IPS-NIHi11 (cell line): ENCODE measurements around the gene ANKRD13A.
"Not testable (repeated sequence)": the region's sequence is repeated elsewhere in the genome, so short reads cannot be mapped to it uniquely, and the experiment has no call there.

Experiments used
- DNase-seq: peaks from one replicate; pipeline ENCODE4 v3.0.0; 2012; ENCODE audit warnings: mixed read lengths, low spot score

Gene ANKRD13A

DNA sequence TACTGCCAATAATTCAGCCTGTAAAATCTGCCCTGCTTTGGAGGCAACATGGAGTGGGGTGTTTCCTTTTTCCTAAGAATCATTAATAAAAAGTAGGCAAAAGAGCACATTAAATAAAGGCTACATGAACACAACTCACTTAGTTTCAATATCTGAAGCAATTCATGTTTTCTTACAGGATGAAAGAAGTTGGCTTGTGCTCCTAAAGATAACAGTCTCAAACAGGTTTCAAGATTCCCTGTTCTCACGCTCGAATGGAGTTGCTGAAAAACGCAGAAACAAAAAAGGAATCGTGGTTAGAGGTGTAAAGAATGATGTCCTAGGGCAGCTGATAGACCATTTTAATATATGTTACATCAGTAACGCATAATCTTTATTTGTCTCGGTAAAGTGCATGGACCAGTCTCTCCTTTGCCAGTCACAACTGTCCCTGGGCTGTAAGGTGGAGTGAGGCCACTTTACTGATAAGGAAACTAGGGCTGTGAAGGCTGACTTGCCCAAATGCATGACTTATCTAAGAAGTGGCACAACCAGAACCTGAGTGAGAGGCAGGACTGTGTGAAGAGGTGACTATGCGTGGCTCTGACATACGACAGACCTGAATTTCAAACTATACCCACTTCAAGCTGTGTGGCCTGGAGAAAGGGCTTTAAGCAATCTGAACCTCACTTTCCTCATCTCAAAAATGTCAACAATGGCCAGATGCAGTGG is 15.6 kb upstream of the ANKRD13A start:
- no peak for DNase-seq

DNA sequence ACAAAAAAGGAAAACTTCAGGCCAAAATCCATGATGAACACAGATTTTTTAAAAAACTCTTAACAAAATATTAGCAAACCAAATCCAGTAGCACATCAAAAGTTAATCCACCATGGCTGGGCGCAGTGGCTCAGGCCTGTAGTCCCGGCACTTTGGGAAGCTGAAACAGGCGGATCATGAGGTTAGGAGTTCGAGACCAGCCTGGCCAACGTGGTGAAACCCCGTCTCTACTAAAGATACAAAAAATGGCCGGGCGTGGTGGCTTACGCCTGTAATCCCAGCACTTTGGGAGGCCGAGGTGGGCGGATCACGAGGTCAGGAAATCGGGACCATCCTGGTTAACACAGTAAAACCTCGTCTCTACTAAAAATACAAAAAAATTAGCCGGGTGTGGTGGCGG is 13.0 kb upstream of the ANKRD13A start:
- not testable (repeated sequence) for DNase-seq

DNA sequence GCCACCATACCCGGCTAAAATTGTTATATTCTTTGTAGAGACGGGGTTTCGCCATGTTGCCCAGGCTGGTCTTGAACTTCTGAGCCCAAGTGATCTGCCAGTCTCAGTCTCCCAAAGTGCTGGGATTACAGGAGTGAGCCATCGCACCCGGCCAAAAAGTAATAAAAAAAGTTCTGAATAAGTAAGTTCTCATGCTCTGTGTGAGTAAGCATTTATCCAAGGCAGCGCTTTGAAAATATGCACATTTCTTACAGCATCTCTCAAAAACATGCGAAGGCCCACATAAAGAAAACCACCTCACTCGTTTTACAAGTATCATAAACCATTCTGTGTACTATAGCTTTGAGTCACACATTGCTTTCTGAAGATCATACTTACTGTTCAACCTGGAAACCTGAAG is 11.6 kb upstream of the ANKRD13A start:
- no peak for DNase-seq

DNA sequence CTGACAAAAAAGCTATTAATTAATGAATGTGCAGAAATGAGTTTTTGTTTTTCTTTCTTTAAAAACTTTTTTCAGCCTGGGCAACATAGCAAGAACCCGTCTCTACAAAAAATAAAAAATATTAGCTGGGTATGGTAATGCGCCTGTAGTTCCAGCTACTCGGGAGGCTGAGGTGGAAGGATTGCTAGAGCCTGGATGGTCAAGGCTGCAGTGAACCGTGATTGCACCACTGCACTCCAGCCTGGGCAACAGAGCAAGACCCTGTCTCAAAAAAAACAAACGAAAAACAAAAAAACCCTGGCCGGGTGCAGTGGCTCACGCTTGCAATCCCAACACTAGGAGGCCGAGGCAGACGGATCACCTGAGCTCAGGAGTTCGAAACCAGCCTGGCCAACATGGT is 11.0 kb upstream of the ANKRD13A start:
- DNase-seq, result no peak

DNA sequence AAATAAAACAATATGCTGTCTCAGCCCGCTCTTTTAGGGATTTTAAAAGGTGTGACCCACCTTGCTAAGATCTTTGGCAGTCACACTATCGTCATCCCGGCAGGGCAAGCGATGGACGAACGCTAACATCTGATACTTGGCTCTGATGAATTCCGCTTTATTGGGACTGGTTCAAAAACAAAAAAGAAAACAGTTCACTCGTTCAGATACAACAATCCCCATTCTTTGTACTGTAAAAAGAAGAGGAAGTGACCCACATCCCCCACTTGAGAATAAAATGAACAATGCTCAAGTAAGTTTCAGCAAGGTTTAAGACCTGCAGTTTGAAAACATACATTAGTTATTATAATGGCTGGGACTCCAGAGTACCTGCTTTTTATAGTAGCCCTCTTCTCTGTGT is 10.3 kb upstream of the ANKRD13A start:
- no peak for DNase-seq

DNA sequence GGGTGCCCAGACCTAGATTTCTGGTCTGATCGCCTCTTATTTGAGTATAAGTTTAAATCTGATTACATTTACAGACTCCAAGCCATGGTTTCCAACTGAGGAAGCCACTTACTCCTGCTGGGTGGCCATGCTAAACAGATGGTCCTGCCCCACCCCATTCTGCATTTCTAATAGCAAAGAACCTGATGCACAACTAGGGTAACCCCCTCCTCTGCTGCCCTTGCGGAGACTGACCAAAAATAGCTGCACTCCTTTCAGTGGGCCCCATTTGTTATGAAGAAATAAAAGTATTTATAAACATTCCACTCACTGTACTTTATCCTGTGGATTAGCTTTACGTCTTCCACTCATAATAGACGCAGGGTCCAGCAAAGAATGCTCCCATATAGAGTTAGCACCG is 9.8 kb upstream of the ANKRD13A start:
- DNase-seq, result no peak

DNA sequence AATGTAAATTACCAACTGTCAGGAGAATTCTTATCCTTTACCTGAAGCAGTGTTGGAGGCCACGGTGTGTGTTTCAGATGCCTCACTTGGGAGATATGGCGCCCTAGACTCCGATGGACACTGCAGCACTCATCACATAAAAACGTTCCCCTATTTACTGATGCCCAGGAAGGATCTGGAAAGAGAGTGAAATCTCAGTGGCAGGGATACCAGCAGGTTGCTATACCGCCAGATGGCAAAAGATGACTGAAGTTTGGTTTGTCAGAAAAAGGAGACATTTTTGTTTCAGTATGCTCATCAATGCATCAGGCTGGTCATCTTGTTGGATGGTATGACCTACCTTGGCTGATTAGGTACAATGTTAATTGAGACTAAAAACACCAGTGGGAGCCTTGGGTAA is 7.6 kb upstream of the ANKRD13A start:
- DNase-seq, result no peak

DNA sequence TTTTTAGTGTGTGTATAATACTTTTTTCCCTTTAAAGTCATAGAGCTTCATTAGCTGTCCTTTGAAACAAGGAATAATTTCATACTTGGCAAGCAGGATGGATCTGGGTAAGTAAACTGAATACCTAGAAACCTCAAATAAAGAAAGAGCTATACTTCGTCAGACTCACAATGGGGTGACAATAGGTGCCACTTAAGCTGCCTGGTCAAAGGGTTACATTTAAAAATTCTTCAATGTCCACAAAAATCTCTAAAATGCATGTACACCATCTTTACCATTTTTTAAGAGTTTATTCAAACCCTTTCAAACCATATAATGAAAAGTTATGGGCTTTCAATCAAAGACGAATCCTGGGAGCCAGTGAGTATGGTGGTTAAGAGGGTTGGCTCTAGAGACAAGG is 6.1 kb upstream of the ANKRD13A start:
- DNase-seq, result no peak

DNA sequence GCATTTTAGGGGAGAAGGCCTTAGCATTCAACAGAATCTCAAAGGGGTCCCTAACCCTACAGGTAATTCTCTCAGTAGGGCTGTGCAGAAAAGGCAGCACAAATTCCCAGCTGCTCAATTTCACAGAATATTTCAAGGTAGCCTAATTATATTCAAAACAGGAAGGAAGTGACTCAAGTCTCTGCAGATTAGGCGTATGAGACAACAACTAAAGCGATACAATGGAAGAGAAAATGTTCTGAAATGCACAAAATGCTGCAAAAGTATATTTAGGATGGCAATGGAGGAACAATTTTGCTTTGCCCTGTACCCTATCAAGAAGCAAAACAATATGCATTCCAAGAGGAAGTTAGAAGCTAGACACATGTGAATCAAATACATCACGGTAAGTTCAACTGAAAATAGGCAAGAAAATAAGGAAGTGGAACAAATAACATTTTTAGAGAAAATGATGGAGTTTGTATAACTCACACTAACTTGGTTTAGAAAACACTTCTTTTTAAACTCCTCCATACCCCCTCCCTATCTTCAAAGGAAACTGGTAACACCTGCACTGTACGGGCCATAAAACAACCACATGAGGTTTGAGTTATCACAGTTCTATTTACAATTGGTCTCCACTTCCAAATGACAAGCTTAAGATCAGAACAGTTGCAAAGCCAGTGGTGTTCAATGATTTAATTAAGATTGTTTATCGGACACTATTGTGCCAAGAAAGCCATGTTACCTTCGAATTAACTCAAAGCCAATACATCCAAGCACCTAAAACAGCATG is 4.6 kb upstream of the ANKRD13A start:
- no peak for DNase-seq

DNA sequence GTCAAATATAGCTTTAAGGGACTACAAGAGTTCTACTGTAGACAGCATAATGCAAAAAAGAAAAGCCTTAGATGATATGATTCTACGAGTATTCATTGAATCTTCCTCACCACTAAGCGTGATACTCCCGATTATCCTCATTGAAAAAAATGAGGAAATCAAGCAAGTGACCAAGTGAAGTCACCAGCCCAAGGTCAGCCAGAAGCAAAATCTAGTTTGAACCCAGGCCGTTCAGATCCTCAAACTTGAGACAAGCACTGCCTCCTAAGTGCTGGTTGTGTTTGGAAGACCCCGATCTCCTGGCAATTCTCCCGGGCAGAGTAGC is 3.9 kb upstream of the ANKRD13A start:
- no peak for DNase-seq

DNA sequence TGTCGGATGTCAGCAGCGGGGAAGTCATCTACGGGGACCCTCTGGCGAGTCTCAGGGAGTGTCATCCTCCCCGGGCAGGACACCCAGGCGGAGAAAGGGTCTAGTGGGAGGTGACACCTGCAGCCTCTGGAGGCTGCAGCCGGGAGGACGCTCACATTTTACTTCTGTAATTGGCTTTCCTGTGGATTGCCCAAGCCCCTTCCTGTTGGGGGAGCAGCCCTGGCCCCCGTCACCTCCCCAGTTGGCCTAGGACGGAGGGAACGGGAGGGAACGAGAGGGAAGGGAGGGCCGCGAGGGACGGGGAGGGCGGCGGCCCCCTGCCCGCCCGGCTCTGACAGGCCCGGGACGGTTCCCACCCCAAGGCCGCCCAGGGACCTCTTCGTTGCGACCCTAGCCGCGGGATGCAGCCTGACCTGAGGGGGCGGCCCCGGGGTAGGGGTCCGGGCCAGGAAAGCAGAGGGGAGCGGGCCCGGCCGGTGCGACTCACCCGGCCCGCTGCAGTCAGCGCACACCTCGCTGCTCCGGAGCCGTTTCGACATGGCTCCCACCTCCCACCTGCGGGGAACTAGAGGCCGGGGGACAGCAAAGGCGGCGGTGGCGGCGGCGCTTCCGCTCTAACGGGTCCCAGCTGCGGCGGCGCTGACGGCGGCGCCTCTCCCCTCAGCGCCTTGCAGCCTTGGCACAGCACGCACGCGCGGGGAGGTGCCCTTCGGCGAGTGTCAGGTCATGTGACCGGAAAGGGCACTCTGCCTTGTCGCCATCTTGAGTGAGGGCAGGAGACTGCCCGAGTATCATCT is 3.3 kb upstream of the ANKRD13A start, which contains the start of gene GIT2:
Gene GIT2 (minus strand): TSS at position 683 of the 797 bp plus-strand sequence. CDS start 144 bp downstream, at position 539.
- DNase-seq, result peak; percentile 96

DNA sequence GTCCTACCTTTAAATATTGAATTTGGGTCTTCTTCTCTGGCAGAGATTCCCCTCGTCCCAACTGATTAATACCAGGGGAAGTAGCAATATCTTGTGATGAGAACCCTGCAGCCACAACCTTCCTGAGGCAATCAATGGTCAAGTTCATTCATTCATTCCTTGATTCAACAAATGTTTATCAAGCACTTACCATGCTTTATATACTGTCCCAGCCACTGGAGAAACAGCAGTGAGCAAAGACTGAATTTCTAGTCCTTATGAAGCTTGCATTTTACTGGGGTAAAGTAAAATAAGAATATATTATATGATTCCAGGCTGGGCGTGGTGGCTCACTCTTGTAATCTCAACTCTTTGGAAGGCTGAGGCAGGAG is 2.8 kb upstream of the ANKRD13A start:
- DNase-seq, result no peak

DNA sequence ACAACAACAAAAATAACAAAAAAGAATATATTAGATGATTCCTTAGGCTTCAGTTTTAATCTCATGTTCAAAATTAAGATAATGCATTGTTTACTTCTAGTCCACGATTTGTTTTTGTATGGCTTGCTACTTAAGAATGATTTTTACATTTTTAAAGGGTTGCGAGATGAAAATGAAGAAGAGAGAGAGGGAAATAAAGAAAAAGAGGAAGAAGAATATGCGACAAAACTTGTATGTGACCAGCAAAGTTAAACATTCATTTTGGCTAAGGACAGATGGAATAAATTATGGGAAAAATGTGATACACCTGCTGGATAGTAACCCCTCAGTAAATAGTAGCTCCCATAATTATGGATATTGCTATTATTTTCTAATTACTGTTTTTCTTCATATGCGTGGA is 1.8 kb upstream of the ANKRD13A start:
- no peak for DNase-seq

DNA sequence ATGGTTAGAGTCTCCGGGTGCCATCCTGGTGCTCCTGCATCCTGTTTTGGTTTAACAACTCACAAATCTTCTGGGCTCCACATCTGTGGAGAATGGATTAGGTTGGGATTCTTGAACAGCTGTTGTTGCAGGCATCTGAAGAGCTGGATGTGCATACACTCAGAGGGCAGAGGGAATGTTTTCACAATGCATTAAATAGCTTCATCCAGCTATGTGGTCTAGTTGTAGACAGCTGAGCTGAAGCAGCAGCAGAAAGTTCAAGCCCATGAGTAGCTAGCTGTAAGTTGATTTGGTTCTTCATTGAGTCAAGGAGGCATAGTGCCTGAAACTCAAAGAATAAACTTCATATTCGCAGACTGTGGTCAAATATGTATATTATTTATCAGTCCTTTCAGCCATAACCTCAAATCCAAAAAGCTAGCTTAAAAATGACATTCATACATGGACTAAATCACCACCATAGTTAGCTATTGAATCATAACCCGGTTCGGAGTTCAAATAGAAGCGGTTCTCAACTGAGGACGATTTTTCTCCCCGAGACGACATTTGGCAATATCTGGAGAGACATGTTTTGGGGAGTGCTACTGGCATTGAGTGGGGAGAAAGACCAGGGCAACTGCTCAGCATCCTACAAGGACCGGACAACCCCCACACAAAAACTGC is 858 bp upstream of the ANKRD13A start:
- DNase-seq, result no peak

DNA sequence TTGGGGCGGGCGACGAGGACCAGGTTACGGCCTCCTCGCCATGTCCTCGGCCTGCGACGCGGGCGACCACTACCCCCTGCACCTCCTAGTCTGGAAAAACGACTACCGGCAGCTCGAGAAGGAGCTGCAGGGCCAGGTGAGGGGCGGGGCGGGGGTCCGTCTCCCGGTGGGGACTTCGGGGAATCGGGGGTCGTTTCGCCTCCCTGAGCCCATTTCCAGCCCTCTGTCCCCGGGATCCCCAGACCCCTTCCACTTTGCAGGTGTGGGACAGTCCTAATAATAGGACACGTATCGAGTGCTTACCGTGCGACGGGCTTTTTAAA is 380 bp downstream of the ANKRD13A start:
- no peak for DNase-seq

DNA sequence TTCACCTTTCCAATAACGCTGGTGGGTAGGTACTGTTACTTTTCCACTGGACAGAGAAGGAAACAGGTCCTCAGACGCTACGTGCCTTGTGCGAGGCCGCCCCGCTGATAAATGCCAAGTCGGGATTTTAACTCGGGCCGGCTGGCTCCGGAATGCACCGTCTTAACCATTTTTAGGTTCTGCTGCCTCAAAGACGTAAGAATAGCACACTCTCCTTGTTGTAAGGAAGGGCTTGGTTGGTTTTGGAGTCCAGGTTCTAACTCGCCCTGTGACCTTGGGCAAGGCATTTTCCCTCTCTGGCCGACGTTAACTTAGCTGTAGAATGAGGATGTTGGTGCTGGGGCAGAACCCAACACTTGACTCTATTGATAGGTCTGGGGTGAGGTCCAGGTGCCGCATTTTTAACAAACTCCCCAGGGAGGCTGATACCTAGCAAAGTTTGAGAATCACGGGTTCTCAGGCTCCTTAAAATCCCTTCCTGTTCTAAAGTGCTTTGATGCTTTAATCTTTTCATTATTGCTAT is 814 bp downstream of the ANKRD13A start:
- peak; percentile 22 for DNase-seq

DNA sequence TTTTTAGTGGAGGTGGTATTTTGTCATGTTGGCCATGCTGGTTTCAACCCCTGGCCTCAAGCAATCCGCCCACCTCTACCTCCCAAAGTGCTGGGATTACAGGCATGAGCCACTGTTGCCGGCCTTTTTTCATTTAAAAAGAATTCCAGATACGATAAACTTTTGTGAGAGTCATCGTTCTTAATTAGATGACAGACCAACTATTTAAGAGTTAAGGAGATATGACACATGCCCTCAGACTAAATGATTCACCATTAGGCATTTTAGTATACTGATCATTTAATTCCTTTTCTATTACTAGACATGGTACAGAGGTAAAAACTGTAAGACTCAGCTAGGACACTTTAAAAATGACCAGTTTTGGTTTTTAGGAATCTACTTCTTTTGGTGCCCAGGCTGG is 2.4 kb downstream of the ANKRD13A start:
- no peak for DNase-seq

DNA sequence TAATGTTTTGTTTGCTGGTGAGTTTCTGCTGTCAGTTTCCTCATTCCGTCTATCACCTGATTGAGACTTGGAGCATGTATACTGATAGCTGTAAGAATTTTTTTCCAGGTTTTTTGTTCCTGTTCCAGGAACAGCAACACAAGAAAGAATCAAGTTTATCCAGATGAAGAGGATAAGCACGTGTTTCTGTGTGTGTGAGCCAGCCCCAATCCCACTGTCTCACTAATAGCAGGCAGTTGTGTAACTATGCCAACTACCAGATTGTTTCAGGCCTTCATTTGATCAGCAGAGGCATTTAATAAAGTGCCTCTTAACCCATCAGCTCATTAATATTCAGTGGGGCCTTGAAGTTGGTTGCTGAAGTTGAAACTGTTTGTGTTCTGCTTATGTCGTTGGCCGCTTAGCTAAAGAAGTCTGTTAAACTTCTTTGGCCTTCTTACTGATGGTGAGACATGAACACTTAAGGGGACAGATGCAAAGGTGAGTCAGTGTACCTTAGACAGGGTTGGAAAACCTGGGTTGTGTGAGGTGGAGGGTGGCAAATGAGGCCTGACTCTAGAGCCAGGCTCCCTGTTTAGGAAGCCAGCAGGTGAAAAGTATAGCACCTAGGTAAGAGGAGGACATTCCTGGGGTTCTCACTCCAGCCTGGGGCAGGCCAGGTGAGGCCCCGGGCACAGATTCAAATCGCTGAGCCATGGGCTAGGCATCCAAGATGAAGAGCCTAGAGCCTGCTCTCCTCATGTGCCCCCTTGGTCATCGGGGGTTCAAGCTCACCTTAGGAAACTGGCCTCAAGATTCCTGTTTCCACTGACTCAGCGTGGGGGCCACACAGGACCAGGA is 3.7 kb downstream of the ANKRD13A start:
- no peak for DNase-seq

DNA sequence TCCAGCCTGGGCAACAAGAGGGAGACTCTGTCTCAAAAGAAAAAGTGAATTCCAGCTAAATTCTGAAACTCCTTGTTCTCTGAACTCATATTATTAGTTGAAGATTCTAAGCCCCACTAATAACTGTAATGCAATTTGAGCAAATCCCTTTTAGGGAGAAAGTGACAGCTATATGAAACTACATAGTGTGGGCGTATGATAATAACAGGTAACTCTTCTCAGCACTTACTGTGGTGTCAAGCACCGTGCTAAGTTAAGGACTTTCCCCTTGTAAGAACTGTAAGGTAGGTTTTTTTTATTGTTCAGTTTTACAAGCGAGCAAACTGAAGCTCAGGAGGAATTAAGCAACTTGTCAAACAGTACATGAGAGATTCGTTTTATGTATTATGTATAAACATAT is 5.4 kb downstream of the ANKRD13A start:
- no peak for DNase-seq

DNA sequence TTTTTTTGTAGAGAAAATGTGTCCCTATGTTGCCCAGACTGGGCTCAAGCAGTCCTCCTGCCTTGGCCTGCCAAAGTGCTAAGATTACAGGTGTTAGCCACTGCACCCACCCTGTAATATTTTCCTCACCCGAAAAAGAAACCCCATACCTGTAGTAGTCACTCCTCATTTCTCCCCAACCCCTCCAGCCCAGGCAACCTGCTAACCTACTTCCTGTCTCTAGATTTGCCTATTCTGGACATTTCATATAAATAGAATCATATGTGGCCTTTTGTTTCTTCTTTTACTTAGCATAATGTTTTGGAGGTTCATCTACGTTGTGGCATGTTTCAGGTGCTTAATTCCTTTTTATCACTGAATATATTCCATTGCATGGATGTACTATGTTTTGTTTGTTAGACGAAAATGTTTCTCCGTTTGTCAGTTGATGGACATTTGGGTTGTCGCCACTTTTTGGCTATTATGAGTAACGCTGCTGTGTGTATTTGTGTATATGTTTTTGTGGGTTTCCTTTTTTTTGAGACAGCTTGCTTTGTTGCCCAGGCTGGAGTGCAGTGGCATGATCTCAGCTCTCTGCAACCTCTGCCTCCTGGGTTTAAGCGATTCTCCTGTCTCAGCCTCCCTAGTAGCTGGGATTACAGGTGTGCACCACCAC is 6.2 kb downstream of the ANKRD13A start:
- no peak for DNase-seq

DNA sequence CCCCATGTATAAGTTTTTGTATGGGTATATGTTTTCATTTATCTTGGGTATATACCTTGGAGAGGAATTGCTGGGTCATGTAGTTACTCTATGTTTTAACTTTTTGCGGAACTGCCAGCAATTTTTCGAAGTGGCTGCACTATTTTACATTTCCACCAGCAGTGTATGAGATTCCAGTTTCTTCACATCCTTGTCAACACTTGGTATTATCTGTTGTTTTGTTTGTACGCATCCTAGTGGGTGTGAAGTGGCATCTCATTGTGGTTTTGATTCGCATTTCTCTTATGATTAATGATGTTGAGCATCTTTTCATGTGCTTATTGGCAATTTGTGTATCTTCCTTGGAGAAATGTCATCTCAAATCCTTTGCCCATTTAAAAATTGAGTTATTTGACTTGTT is 6.9 kb downstream of the ANKRD13A start:
- DNase-seq, result no peak
